Ovary (tissue), 3 donors: ENCODE results near the gene PLXNA2.

Experiments
- CTCF ChIP-seq, 3 donors: fragments of 450-650 bp in 2 of 3; fragments of 200-600 bp in 1 of 3; IDR thresholded peaks; one replicate each; pipeline versions ENCODE4 v1.5.1 to v1.8.0; 2016 to 2022; ENCODE audit warnings: antibody characterized with exemption in 3 of 3, mild to moderate bottlenecking in 1 of 3
- POLR2A ChIP-seq: fragments of 450-650 bp; IDR thresholded peaks from one replicate; pipeline ENCODE4 v1.6.1; 2017; ENCODE audit warnings: antibody characterized with exemption, mild to moderate bottlenecking, moderate library complexity
- donor health status: DM: no; HTN: no; CAD: no.

- no peak for TF ChIP-seq CTCF (IDR thresholded peaks at IDR 0.05)
- no peak for TF ChIP-seq POLR2A
These were observed 68.7 kb downstream of the PLXNA2 start for GRCh38 chr1:208175508-208175895.
